Lung (tissue), 12 donors: ENCODE data around the gene FOXO3. TPM values are rescaled to one million over a fixed set of nuclear protein-coding genes. Genes with fewer than 3 reads are reported as not detected.

ENCODE experiments used
- ATAC-seq: fragments of 200-7000 bp; cut with Tn5 transposase; one replicate; pipeline ENCODE4 v1.9.1; 2020; ENCODE audit warnings: moderate number of reproducible peaks; ENCODE audit not compliant: insufficient read depth, low FRiP score
- DNase-seq, 3 donors: peaks; one replicate each; pipeline ENCODE4 v3.0.0-alpha.2; 2013 to 2017
- H3K27ac ChIP-seq, 2 donors: one replicate each; pipeline ENCODE4 v1.5.1; 2013; ENCODE audit warnings: mild to moderate bottlenecking in 2 of 2, moderate library complexity in 2 of 2, control low read depth in 1 of 2, inconsistent platforms in 1 of 2, low read depth in 1 of 2, low read length in 1 of 2
- H3K27me3 ChIP-seq, 3 donors: one replicate each; pipeline ENCODE4 v1.5.1; 2013; ENCODE audit warnings: low read length in 2 of 3; ENCODE audit not compliant: control insufficient read depth in 3 of 3, insufficient read depth in 3 of 3
- H3K36me3 ChIP-seq, 4 donors: one replicate each; pipeline ENCODE4 v1.5.1; 2013; ENCODE audit warnings: low read length in 4 of 4, mild to moderate bottlenecking in 1 of 4, moderate library complexity in 1 of 4; ENCODE audit not compliant: control insufficient read depth in 4 of 4, insufficient read depth in 4 of 4
- H3K4me1 ChIP-seq, 5 donors: one replicate each; pipeline ENCODE4 v1.5.1; 2013; ENCODE audit warnings: low read length in 5 of 5, mild to moderate bottlenecking in 2 of 5, moderate library complexity in 1 of 5; ENCODE audit not compliant: control insufficient read depth in 5 of 5, insufficient read depth in 5 of 5
- H3K4me3 ChIP-seq: one replicate; pipeline ENCODE4 v1.5.1; 2013; ENCODE audit warnings: mild to moderate bottlenecking, control low read depth, moderate library complexity
- H3K9ac ChIP-seq, 2 donors: one replicate each; pipeline ENCODE4 v1.5.1; 2013; ENCODE audit warnings: low read length in 2 of 2, control low read depth in 1 of 2; ENCODE audit not compliant: insufficient read depth in 1 of 2
- H3K9me3 ChIP-seq, 4 donors: one replicate each; pipeline ENCODE4 v1.5.1; 2013; ENCODE audit warnings: low read length in 3 of 4, mild to moderate bottlenecking in 1 of 4, moderate library complexity in 1 of 4; ENCODE audit not compliant: control insufficient read depth in 4 of 4, insufficient read depth in 3 of 4
- WGBS, 2 donors: extraction: QIAGEN DNeasy Blood & Tissue Kit; methylation state at CpG; one replicate each; pipeline ENCODE4 v1.1.7; 2013; 5-methylcytosine and 5-hydroxymethylcytosine counted together
- polyA plus RNA-seq, 2 donors: library from polyadenylated mRNA; stranded (reverse); fragments of 200-250 nt; gene quantifications; one replicate each; pipeline ENCODE4 v1.2.1, GENCODE V29; 2013
- total RNA-seq, 2 donors: library from RNA; depleted of rRNA in 1 of 2; stranded (reverse); fragments of >200 nt in 1 of 2; gene quantifications; one replicate each; pipeline ENCODE4 v1.2.1, GENCODE V29; 2014 to 2021
- TF ChIP-seq, protein P1 (sequence below): IDR thresholded peaks from 2 replicates; pipeline ENCODE4 v1.5.1; 2012; ENCODE audit warnings: mild to moderate bottlenecking; ENCODE audit errors: control extremely low read depth, extremely low read depth
- donor health status: control.
- donor health status: control.
- donor health status: Bipolar disorder and iron deficiency.
- donor health status: healthy.
- donor health status: DM: yes; HTN: yes; CAD: no.

The FOXO3 gene
- total and polyA plus RNA-seq, 4 donors, result 12.1 to 101 (median 40.0) TPM

- ATAC-seq (no peak), DNase-seq (no peak)
- peaks cover 0 to 3% (median 0%) of the 10 kb centered on the region in 5 donors for H3K4me1 ChIP-seq
- H3K36me3 ChIP-seq, result no peaks in the 10 kb centered on the region
- no peak overlapping the region for H3K27ac ChIP-seq
- H3K9ac ChIP-seq, result no peak overlapping the region
- H3K27me3 ChIP-seq, result no peaks in the 10 kb centered on the region
- TF ChIP-seq, protein P1, sequence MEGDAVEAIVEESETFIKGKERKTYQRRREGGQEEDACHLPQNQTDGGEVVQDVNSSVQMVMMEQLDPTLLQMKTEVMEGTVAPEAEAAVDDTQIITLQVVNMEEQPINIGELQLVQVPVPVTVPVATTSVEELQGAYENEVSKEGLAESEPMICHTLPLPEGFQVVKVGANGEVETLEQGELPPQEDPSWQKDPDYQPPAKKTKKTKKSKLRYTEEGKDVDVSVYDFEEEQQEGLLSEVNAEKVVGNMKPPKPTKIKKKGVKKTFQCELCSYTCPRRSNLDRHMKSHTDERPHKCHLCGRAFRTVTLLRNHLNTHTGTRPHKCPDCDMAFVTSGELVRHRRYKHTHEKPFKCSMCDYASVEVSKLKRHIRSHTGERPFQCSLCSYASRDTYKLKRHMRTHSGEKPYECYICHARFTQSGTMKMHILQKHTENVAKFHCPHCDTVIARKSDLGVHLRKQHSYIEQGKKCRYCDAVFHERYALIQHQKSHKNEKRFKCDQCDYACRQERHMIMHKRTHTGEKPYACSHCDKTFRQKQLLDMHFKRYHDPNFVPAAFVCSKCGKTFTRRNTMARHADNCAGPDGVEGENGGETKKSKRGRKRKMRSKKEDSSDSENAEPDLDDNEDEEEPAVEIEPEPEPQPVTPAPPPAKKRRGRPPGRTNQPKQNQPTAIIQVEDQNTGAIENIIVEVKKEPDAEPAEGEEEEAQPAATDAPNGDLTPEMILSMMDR, result no peak
- H3K9me3 ChIP-seq, result no peaks in the 10 kb centered on the region
- WGBS, 2 donors, result 88 to 93% methylated on average over 1 of the region's 1 CpG
- H3K4me3 ChIP-seq, result no peak overlapping the region
These were observed 11.5 kb upstream of the FOXO3 start for GRCh38 chr6:108549241-108549640.

DNA sequence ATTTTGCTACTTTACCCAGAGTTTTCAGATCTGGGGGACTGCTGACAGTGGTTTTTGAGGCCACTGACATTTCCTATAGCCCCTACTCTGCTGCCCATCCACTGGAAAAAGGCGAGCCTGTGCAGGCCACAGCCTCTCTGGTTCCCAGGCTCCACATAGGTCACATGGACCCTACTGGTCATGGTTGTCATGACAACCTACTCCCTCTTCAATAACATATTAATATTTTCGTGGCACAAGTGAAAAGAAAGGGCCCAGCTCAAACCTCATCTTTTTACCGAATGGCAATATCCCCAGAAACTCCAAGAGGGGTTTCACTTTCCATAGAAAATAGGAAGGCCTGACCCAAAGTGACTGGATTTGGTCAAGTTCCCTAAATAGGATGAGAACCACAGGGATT, 11.0 kb upstream of the FOXO3 start:
- Histone ChIP-seq H3K36me3 (no peaks in the 10 kb centered on the region), H3K4me1 (peaks cover 0 to under 1% (median 0%) of the 10 kb centered on the region in 5 donors), H3K27ac (no peak overlapping the region), H3K9me3 (no peaks in the 10 kb centered on the region), H3K9ac (no peak overlapping the region), H3K4me3 (no peak overlapping the region), H3K27me3 (no peaks in the 10 kb centered on the region)
- DNase-seq (no peak), ATAC-seq (no peak)
- TF ChIP-seq, protein P1, result no peak
- WGBS, 2 donors, result 80 to 90% methylated on average over 3 of the region's 3 CpGs

- ATAC-seq (no peak), DNase-seq (no peak)
- WGBS, 2 donors, result 63 to 74% methylated on average over 3 of the region's 3 CpGs
- H3K4me3 ChIP-seq, result no peak overlapping the region
- H3K9me3 ChIP-seq, result no peaks in the 10 kb centered on the region
- no peak overlapping the region for H3K9ac ChIP-seq
- TF ChIP-seq, protein P1, result no peak
- H3K36me3 ChIP-seq, result no peaks in the 10 kb centered on the region
- H3K27me3 ChIP-seq, result no peaks in the 10 kb centered on the region
- no peak overlapping the region for H3K27ac ChIP-seq
- H3K4me1 ChIP-seq, result peaks cover 0 to under 1% (median 0%) of the 10 kb centered on the region in 5 donors
These were observed 10.5 kb upstream of the FOXO3 start for GRCh38 chr6:108550256-108550655.

GRCh38 chr6:108555399-108556052, 5.2 kb upstream of the FOXO3 start:
- Histone ChIP-seq H3K9ac (no peak overlapping the region), H3K9me3 (no peaks in the 10 kb centered on the region), H3K27ac (peak overlapping the region in 1 of 2 donors; percentile 85), H3K36me3 (no peaks in the 10 kb centered on the region), H3K4me3 (no peak overlapping the region), H3K27me3 (no peaks in the 10 kb centered on the region), H3K4me1 (peaks cover 0 to 21% (median 9%) of the 10 kb centered on the region in 5 donors)
- DNase-seq (no peak), ATAC-seq (no peak)
- TF ChIP-seq, protein P1, result no peak
- WGBS, 2 donors, result 83 to 84% methylated on average over 7 of the region's 7 CpGs
